GM19328 (cell line): ENCODE measurements around the gene RMI1.
A peak's percentile ranks its signal among the peaks of the same experiment; 100 is the strongest.
"Not testable (repeated sequence)": the region's sequence is repeated elsewhere in the genome, so short reads cannot be mapped to it uniquely, and the experiment has no call there.

Source experiments
- ATAC-seq: cut with Tn5 transposase; IDR thresholded peaks from one replicate; pipeline ENCODE4 v1.9.1; 2021; ENCODE audit warnings: mild to moderate bottlenecking, moderate library complexity; ENCODE audit not compliant: unreplicated experiment

The RMI1 gene

DNA sequence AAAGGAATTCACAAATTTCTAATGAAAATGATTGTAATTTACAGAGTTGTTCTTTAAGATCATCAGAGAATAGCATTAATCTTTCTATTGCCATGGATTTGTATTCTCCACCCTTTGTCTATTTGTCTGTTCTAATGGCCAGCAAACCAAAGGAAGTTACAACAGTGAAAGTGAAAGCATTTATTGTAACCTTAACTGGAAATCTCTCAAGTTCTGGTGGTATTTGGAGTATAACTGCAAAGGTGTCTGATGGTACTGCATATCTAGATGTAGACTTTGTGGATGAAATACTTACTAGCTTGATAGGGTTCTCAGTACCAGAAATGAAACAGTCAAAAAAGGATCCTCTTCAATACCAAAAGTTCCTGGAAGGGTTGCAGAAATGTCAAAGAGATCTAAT, 21.7 kb downstream of the RMI1 start:
- peak; percentile 65 for ATAC-seq

- no peak for ATAC-seq
Measured at GRCh38 chr9:84003246-84003645, 22.6 kb downstream of the RMI1 start.

GRCh38 chr9:84007662-84008061, 27.1 kb downstream of the RMI1 start:
- no peak for ATAC-seq

GRCh38 chr9:84024041-84024575, 43.5 kb downstream of the RMI1 start:
- no peak for ATAC-seq

GRCh38 chr9:84027201-84027600, 46.6 kb downstream of the RMI1 start:
- ATAC-seq, result no peak

GRCh38 chr9:84031534-84031933, 50.9 kb downstream of the RMI1 start:
- no peak for ATAC-seq

DNA sequence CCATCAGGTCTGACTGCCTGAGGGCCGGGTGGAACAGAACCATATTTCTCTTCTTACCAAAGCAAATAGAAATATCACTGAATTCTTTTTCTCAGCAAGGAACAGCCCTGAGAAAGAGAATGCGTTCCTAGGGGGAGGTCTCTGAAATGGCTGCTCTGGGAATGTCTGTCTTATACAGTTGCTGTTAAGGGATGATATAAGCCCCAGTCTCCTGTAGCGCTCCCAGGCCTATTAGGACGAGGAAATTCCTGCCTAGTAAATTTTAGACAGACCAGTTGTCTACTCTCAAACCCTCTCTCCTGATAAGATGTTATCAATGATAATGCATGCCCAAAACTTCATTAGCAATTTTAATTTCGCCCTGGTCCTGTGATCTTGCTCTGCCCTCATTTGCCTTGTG, 61.3 kb downstream of the RMI1 start:
- ATAC-seq, result not testable (repeated sequence)

GRCh38 chr9:84045481-84046097, 65.0 kb downstream of the RMI1 start:
- ATAC-seq, result no peak
